ENCODE results near the gene SIRT3. TPM values are rescaled to one million over a fixed set of nuclear protein-coding genes. Genes with fewer than 3 reads are reported as not detected.
"Not testable (repeated sequence)": the region's sequence is repeated elsewhere in the genome, so short reads cannot be mapped to it uniquely, and the experiment has no call there.

The SIRT3 gene
- total RNA-seq, 1 experiment from 2014 or later = 19.2 TPM

- no peak for TF ChIP-seq CTCF (IDR thresholded peaks at IDR 0.05; ENCODE audit: unreplicated experiment)
- intact Hi-C loops (cut with micrococcal nuclease; ENCODE audit: unreplicated experiment) = no loop called here
- no TSS peak for BruUV-seq (replicated peaks)
Measured at GRCh38 chr11:223026-223789, 12.9 kb downstream of the SIRT3 start.

GRCh38 chr11:221998-222789 lies 13.9 kb downstream of the SIRT3 start:
- Mint-ChIP-seq H3K9me3 (ENCODE audit: low read depth, unreplicated experiment) (no peaks in the 10 kb centered on the region), H3K27me3 (ENCODE audit: unreplicated experiment) (no peaks in the 10 kb centered on the region), H3K4me1 (ENCODE audit: low read depth, unreplicated experiment) (no peaks in the 10 kb centered on the region), H3K36me3 (ENCODE audit: insufficient read depth, unreplicated experiment) (peaks cover 5% of the 10 kb centered on the region), H3K4me3 (ENCODE audit: low read depth, unreplicated experiment) (no peak overlapping the region), H3K27ac (ENCODE audit: unreplicated experiment) (no peak overlapping the region)
- DNase-seq = no peak
- CTCF ChIA-PET = no interaction called here
- TF ChIP-seq CTCF (IDR thresholded peaks at IDR 0.05; ENCODE audit: unreplicated experiment) = no peak
- intact Hi-C loops (cut with micrococcal nuclease; ENCODE audit: unreplicated experiment) = no loop called here
- no TSS peak for BruUV-seq (replicated peaks)

More at GRCh38 chr11:223026-223789, 12.9 kb downstream of the SIRT3 start:
- Mint-ChIP-seq H3K4me1 (ENCODE audit: low read depth, unreplicated experiment) (no peaks in the 10 kb centered on the region), H3K9me3 (ENCODE audit: low read depth, unreplicated experiment) (no peaks in the 10 kb centered on the region), H3K4me3 (ENCODE audit: low read depth, unreplicated experiment) (no peak overlapping the region), H3K36me3 (ENCODE audit: insufficient read depth, unreplicated experiment) (peaks cover 5% of the 10 kb centered on the region), H3K27ac (ENCODE audit: unreplicated experiment) (no peak overlapping the region), H3K27me3 (ENCODE audit: unreplicated experiment) (no peaks in the 10 kb centered on the region)
- CTCF ChIA-PET = no interaction called here
- DNase-seq = no peak

GRCh38 chr11:221539-221938 lies 14.6 kb downstream of the SIRT3 start:
- Mint-ChIP-seq H3K9me3 (ENCODE audit: low read depth, unreplicated experiment) (no peaks in the 10 kb centered on the region), H3K27ac (ENCODE audit: unreplicated experiment) (no peak overlapping the region), H3K27me3 (ENCODE audit: unreplicated experiment) (no peaks in the 10 kb centered on the region), H3K4me3 (ENCODE audit: low read depth, unreplicated experiment) (no peak overlapping the region), H3K36me3 (ENCODE audit: insufficient read depth, unreplicated experiment) (peaks cover 6% of the 10 kb centered on the region), H3K4me1 (ENCODE audit: low read depth, unreplicated experiment) (no peaks in the 10 kb centered on the region)
- BruUV-seq (replicated peaks) = no TSS peak
- CTCF ChIA-PET = no interaction called here
- intact Hi-C loops (cut with micrococcal nuclease; ENCODE audit: unreplicated experiment) = no loop called here
- TF ChIP-seq CTCF (IDR thresholded peaks at IDR 0.05; ENCODE audit: unreplicated experiment) = no peak
- DNase-seq = no peak

GRCh38 chr11:220641-221215 lies 15.4 kb downstream of the SIRT3 start:
- DNase-seq; H3K9me3 Mint-ChIP-seq (ENCODE audit: low read depth, unreplicated experiment); CTCF ChIA-PET; H3K4me1 Mint-ChIP-seq (ENCODE audit: low read depth, unreplicated experiment); intact Hi-C loops (cut with micrococcal nuclease; ENCODE audit: unreplicated experiment); BruUV-seq (replicated peaks); H3K27ac Mint-ChIP-seq (ENCODE audit: unreplicated experiment); H3K4me3 Mint-ChIP-seq (ENCODE audit: low read depth, unreplicated experiment); H3K27me3 Mint-ChIP-seq (ENCODE audit: unreplicated experiment): not testable (repeated sequence)
- H3K36me3 Mint-ChIP-seq (ENCODE audit: insufficient read depth, unreplicated experiment) = peaks cover 14% of the 10 kb centered on the region
